HepG2 (cell line): ENCODE measurements around the gene KIAA2012. TPM values are rescaled to one million over a fixed set of nuclear protein-coding genes. Genes with fewer than 3 reads are reported as not detected.

ENCODE experiments used
- ATAD3A ChIP-seq: sonication (generic); formaldehyde crosslinking; IDR thresholded peaks from 2 replicates; pipeline ENCODE4 v1.4.0; 2020; ENCODE audit warnings: missing genetic modification reagents
- MTA3 ChIP-seq: sonication (generic); formaldehyde crosslinking; IDR thresholded peaks from 2 replicates; pipeline ENCODE4 v1.4.0; 2020; ENCODE audit warnings: missing genetic modification reagents
- POLR2AphosphoS2 ChIP-seq: IDR thresholded peaks from 2 replicates; pipeline ENCODE4 v1.6.1; 2011; ENCODE audit warnings: low read depth, low read length, improper control_type of control experiment
- TCF7L2 ChIP-seq: IDR thresholded peaks from 2 replicates; pipeline ENCODE4 v1.6.1; 2011; ENCODE audit warnings: mild to moderate bottlenecking, low read depth, low read length, moderate library complexity
- TMF1 ChIP-seq: sonication (generic); formaldehyde crosslinking; IDR thresholded peaks from 2 replicates; pipeline ENCODE4 v1.8.1; 2022; ENCODE audit warnings: low read depth, missing genetic modification reagents
- ZC3H13 ChIP-seq: sonication (generic); formaldehyde crosslinking; IDR thresholded peaks from 2 replicates; pipeline ENCODE4 v1.8.1; 2023; ENCODE audit warnings: mild to moderate bottlenecking, missing genetic modification reagents, moderate library complexity
- ZNF343 ChIP-seq: sonication (generic); formaldehyde crosslinking; IDR thresholded peaks from 2 replicates; pipeline ENCODE4 v1.4.0; 2020; ENCODE audit warnings: mild to moderate bottlenecking, missing genetic modification reagents
- ZNF781 ChIP-seq: sonication (generic); formaldehyde crosslinking; IDR thresholded peaks from 2 replicates; pipeline ENCODE4 v1.5.1; 2020; ENCODE audit warnings: borderline replicate concordance, mild to moderate bottlenecking, missing genetic modification reagents; ENCODE audit errors: not compliant biosample characterization
- polyA plus RNA-seq, 8 experiments: library from polyadenylated mRNA; depleted of rRNA in 3 of 8; stranded (reverse) in 7 of 8; unstranded in 1 of 8; fragments of >200 nt; fragmentation: Illumina TruSeq in 4 of 8; extraction: Trizol in 4 of 8; gene quantifications; 2 replicates each; pipeline versions ENCODE4 v1.2.1 to v1.2.3, GENCODE V29; 2011 to 2016; ENCODE audit warnings: low read depth in 4 of 8, missing spikeins in 1 of 8, mixed read lengths in 1 of 8; ENCODE audit not compliant: insufficient read depth in 1 of 8
- total RNA-seq, 5 experiments: library from RNA; depleted of rRNA; stranded (reverse); fragments of >200 nt; fragmentation: Illumina TruSeq; extraction: Trizol; gene quantifications; 2 replicates each; pipeline ENCODE4 v1.2.3, GENCODE V29; 2016; ENCODE audit warnings: low read depth in 1 of 5
- TF ChIP-seq, protein P1 (sequence below): IDR thresholded peaks from 2 replicates; pipeline ENCODE4 v1.6.1; 2016; ENCODE audit warnings: missing compliant biosample characterization, missing genetic modification reagents, borderline replicate concordance
- TF ChIP-seq, protein P2 (sequence below): sonication (generic); formaldehyde crosslinking; IDR thresholded peaks from 2 replicates; pipeline ENCODE4 v1.5.1; 2020; ENCODE audit warnings: mild to moderate bottlenecking, missing genetic modification reagents, borderline replicate concordance
- TF ChIP-seq, protein P3 (sequence below): sonication (generic); formaldehyde crosslinking; IDR thresholded peaks from 2 replicates; pipeline ENCODE4 v1.5.0; 2020; ENCODE audit warnings: mild to moderate bottlenecking, missing genetic modification reagents, borderline replicate concordance
- TF ChIP-seq, protein P4 (sequence below): sonication (generic); formaldehyde crosslinking; IDR thresholded peaks from 2 replicates; pipeline ENCODE4 v1.5.0; 2020; ENCODE audit warnings: mild to moderate bottlenecking, missing genetic modification reagents, borderline replicate concordance

The KIAA2012 gene
- total and polyA plus RNA-seq, 2 of the 13 experiments (the other 11 are each of a cell fraction or from before 2014, with no cell fraction given): not detected

DNA sequence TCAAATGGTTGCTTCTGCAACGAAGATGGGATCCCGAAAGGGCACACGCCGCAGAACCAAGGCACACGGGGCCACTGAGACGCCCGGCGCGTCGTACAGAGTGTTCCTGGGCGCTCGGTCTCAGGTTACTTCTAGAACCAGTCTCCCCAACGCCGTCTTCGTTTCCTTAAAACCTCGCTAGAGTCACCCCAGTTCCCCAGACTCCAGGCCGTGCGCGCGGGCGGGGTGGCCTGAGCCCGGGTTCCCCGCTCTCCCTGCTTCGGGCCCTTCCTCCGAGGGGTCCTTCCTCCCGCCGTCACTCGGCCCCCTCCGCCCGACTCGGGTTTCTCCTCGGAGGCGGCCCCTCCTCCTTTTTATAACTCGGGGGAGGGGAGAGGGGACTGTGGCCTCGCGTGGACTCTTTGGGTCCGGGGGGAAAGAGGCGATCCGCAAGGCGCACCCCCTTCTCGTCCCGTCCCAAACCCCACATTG is 40.2 kb upstream of the KIAA2012 start (continued):
- TF ChIP-seq, protein P1, sequence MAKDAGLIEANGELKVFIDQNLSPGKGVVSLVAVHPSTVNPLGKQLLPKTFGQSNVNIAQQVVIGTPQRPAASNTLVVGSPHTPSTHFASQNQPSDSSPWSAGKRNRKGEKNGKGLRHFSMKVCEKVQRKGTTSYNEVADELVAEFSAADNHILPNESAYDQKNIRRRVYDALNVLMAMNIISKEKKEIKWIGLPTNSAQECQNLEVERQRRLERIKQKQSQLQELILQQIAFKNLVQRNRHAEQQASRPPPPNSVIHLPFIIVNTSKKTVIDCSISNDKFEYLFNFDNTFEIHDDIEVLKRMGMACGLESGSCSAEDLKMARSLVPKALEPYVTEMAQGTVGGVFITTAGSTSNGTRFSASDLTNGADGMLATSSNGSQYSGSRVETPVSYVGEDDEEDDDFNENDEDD (CRISPR knock-in tag): no peak
- TF ChIP-seq POLR2AphosphoS2 (no peak), ZNF343 (no peak), TCF7L2 (no peak), ZNF781 (CRISPR knock-in tag) (no peak), ATAD3A (CRISPR knock-in tag) (no peak), TMF1 (no peak), MTA3 (CRISPR knock-in tag) (no peak), ZC3H13 (CRISPR knock-in tag) (no peak)
- TF ChIP-seq, protein P2, sequence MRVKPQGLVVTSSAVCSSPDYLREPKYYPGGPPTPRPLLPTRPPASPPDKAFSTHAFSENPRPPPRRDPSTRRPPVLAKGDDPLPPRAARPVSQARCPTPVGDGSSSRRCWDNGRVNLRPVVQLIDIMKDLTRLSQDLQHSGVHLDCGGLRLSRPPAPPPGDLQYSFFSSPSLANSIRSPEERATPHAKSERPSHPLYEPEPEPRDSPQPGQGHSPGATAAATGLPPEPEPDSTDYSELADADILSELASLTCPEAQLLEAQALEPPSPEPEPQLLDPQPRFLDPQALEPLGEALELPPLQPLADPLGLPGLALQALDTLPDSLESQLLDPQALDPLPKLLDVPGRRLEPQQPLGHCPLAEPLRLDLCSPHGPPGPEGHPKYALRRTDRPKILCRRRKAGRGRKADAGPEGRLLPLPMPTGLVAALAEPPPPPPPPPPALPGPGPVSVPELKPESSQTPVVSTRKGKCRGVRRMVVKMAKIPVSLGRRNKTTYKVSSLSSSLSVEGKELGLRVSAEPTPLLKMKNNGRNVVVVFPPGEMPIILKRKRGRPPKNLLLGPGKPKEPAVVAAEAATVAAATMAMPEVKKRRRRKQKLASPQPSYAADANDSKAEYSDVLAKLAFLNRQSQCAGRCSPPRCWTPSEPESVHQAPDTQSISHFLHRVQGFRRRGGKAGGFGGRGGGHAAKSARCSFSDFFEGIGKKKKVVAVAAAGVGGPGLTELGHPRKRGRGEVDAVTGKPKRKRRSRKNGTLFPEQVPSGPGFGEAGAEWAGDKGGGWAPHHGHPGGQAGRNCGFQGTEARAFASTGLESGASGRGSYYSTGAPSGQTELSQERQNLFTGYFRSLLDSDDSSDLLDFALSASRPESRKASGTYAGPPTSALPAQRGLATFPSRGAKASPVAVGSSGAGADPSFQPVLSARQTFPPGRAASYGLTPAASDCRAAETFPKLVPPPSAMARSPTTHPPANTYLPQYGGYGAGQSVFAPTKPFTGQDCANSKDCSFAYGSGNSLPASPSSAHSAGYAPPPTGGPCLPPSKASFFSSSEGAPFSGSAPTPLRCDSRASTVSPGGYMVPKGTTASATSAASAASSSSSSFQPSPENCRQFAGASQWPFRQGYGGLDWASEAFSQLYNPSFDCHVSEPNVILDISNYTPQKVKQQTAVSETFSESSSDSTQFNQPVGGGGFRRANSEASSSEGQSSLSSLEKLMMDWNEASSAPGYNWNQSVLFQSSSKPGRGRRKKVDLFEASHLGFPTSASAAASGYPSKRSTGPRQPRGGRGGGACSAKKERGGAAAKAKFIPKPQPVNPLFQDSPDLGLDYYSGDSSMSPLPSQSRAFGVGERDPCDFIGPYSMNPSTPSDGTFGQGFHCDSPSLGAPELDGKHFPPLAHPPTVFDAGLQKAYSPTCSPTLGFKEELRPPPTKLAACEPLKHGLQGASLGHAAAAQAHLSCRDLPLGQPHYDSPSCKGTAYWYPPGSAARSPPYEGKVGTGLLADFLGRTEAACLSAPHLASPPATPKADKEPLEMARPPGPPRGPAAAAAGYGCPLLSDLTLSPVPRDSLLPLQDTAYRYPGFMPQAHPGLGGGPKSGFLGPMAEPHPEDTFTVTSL (CRISPR knock-in tag): no peak
- TF ChIP-seq, protein P3, sequence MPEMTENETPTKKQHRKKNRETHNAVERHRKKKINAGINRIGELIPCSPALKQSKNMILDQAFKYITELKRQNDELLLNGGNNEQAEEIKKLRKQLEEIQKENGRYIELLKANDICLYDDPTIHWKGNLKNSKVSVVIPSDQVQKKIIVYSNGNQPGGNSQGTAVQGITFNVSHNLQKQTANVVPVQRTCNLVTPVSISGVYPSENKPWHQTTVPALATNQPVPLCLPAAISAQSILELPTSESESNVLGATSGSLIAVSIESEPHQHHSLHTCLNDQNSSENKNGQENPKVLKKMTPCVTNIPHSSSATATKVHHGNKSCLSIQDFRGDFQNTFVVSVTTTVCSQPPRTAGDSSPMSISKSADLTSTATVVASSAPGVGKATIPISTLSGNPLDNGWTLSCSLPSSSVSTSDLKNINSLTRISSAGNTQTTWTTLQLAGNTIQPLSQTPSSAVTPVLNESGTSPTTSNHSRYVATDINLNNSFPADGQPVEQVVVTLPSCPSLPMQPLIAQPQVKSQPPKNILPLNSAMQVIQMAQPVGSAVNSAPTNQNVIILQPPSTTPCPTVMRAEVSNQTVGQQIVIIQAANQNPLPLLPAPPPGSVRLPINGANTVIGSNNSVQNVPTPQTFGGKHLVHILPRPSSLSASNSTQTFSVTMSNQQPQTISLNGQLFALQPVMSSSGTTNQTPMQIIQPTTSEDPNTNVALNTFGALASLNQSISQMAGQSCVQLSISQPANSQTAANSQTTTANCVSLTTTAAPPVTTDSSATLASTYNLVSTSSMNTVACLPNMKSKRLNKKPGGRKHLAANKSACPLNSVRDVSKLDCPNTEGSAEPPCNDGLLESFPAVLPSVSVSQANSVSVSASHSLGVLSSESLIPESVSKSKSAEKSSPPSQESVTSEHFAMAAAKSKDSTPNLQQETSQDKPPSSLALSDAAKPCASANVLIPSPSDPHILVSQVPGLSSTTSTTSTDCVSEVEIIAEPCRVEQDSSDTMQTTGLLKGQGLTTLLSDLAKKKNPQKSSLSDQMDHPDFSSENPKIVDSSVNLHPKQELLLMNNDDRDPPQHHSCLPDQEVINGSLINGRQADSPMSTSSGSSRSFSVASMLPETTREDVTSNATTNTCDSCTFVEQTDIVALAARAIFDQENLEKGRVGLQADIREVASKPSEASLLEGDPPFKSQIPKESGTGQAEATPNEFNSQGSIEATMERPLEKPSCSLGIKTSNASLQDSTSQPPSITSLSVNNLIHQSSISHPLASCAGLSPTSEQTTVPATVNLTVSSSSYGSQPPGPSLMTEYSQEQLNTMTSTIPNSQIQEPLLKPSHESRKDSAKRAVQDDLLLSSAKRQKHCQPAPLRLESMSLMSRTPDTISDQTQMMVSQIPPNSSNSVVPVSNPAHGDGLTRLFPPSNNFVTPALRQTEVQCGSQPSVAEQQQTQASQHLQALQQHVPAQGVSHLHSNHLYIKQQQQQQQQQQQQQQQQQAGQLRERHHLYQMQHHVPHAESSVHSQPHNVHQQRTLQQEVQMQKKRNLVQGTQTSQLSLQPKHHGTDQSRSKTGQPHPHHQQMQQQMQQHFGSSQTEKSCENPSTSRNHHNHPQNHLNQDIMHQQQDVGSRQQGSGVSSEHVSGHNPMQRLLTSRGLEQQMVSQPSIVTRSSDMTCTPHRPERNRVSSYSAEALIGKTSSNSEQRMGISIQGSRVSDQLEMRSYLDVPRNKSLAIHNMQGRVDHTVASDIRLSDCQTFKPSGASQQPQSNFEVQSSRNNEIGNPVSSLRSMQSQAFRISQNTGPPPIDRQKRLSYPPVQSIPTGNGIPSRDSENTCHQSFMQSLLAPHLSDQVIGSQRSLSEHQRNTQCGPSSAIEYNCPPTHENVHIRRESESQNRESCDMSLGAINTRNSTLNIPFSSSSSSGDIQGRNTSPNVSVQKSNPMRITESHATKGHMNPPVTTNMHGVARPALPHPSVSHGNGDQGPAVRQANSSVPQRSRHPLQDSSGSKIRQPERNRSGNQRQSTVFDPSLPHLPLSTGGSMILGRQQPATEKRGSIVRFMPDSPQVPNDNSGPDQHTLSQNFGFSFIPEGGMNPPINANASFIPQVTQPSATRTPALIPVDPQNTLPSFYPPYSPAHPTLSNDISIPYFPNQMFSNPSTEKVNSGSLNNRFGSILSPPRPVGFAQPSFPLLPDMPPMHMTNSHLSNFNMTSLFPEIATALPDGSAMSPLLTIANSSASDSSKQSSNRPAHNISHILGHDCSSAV: no peak
- TF ChIP-seq, protein P4, sequence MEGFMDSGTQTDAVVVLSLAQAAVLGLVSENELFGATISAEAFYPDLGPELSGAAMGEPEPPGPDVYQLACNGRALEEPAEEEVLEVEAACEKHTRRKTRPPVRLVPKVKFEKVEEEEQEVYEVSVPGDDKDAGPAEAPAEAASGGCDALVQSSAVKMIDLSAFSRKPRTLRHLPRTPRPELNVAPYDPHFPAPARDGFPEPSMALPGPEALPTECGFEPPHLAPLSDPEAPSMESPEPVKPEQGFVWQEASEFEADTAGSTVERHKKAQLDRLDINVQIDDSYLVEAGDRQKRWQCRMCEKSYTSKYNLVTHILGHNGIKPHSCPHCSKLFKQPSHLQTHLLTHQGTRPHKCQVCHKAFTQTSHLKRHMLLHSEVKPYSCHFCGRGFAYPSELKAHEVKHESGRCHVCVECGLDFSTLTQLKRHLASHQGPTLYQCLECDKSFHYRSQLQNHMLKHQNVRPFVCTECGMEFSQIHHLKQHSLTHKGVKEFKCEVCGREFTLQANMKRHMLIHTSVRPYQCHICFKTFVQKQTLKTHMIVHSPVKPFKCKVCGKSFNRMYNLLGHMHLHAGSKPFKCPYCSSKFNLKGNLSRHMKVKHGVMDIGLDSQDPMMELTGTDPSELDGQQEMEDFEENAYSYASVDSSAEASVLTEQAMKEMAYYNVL (CRISPR knock-in tag): no peak
